ENCODE measurements around the gene ZIM2. TPM values are rescaled to one million over a fixed set of nuclear protein-coding genes. Genes with fewer than 3 reads are reported as not detected.

The ZIM2 gene
- total RNA-seq, 1 experiment from 2014 or later = not detected

DNA sequence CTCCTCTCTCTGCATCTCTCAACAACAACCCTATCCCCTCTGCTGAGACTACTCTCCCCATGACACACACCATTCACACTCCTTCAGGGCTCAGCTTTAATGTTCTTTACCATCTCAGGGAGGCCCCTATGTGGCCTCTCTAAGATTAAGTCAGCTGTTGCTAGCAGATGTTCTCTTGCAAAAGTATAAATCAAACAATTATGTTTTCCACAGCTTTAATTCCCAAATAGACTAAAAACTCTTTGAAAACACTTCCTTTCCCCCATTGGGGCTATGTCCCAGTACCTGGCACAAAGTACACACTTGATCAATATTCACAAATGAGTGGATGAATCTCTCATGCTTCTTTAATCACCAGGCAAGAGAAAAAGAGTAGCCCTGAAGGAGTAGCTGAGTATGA lies 5.1 kb downstream of the ZIM2 start (continued):
- TF ChIP-seq, protein P1, sequence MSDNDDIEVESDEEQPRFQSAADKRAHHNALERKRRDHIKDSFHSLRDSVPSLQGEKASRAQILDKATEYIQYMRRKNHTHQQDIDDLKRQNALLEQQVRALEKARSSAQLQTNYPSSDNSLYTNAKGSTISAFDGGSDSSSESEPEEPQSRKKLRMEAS (IDR thresholded peaks at IDR 0.05) = no peak
- TF ChIP-seq SRF (IDR thresholded peaks at IDR 0.05; ENCODE audit: low read depth) = no peak
- TF ChIP-seq, protein P2, sequence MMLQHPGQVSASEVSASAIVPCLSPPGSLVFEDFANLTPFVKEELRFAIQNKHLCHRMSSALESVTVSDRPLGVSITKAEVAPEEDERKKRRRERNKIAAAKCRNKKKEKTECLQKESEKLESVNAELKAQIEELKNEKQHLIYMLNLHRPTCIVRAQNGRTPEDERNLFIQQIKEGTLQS (IDR thresholded peaks at IDR 0.05) = no peak
- no peak for TF ChIP-seq SP1 (IDR thresholded peaks at IDR 0.05; ENCODE audit: low read depth)
- TF ChIP-seq FOSL1 (IDR thresholded peaks at IDR 0.05; ENCODE audit: low read depth) = no peak
- no peak for TF ChIP-seq ZNF274 (IDR thresholded peaks at IDR 0.05; ENCODE audit: low read depth, low read length)

- BruUV-seq (replicated peaks) = no TSS peak
- intact Hi-C loops (cut with micrococcal nuclease) = no loop called here
- Histone ChIP-seq H3K79me2 (ENCODE audit: insufficient read depth, low read length) (no peaks in the 10 kb centered on the region), H3K4me2 (ENCODE audit: low read length) (no peak overlapping the region), H4K20me1 (ENCODE audit: insufficient read depth) (no peaks in the 10 kb centered on the region), H3K4me1 (ENCODE audit: control insufficient read depth in 1 of 2, insufficient read depth in 2 of 2, low read length in 2 of 2) (no peaks in the 10 kb centered on the region), H3K36me3 (ENCODE audit: control insufficient read depth in 1 of 2, insufficient read depth in 2 of 2, low read length in 2 of 2) (no peaks in the 10 kb centered on the region), H3K27me3 (ENCODE audit: insufficient read depth, low read length) (no peaks in the 10 kb centered on the region), H3K27ac (ENCODE audit: low read depth, low read length) (no peak overlapping the region), H3K9me3 (ENCODE audit: control insufficient read depth in 1 of 2, insufficient read depth in 1 of 2, low read depth in 1 of 2, low read length in 2 of 2) (peaks cover 12 to 37% of the 10 kb centered on the region in 2 experiments; a peak in 2 of 4 replicates), H2AFZ (ENCODE audit: low read depth, low read length, poor library complexity, severe bottlenecking) (no peak overlapping the region), H3K4me3 (replicated peaks in 1 of 2; ENCODE audit: low read depth in 1 of 2, low read length in 2 of 2) (no peak overlapping the region), H3K9ac (ENCODE audit: low read length) (no peak overlapping the region), H3K9me2 (ENCODE audit: insufficient read depth) (no peaks in the 10 kb centered on the region)
- ATAC-seq (no peak), DNase-seq (ENCODE audit: low read depth, low spot score) (no peak)
- ChIA-PET POLR2A (no interaction called here), RAD21 (ENCODE audit: low non-redundant PET in 1 of 2, low total read pairs in 2 of 2, uncharacterized antibody in 2 of 2, unreplicated experiment in 2 of 2) (no interaction called here), CTCF (no interaction called here)
- TF ChIP-seq YY1 (IDR thresholded peaks at IDR 0.05; ENCODE audit: extremely low read depth, insufficient replicate concordance, low read depth, low read length) = no peak
- TF ChIP-seq ZNF274 (IDR thresholded peaks at IDR 0.05; ENCODE audit: low read depth, low read length) = no peak
- TF ChIP-seq SP1 (IDR thresholded peaks at IDR 0.05; ENCODE audit: low read depth) = no peak
- TF ChIP-seq EZH2 (IDR thresholded peaks at IDR 0.05) = no peak
- no peak for TF ChIP-seq ZBTB33 (IDR thresholded peaks at IDR 0.05; ENCODE audit: extremely low read depth, insufficient replicate concordance, low read length)
- no peak for TF ChIP-seq EZH2phosphoT487 (IDR thresholded peaks at IDR 0.05; ENCODE audit: borderline replicate concordance)
- TF ChIP-seq CTCF (IDR thresholded peaks at IDR 0.05 in 2 of 3, conservative IDR thresholded peaks at IDR 0.05 in 1 of 3; ENCODE audit: borderline replicate concordance in 1 of 3, insufficient read depth in 1 of 3, low read depth in 2 of 3, low read length in 2 of 3) = no peak
- TF ChIP-seq TCF7L2 (IDR thresholded peaks at IDR 0.05; ENCODE audit: borderline replicate concordance, extremely low read depth, insufficient read depth, insufficient read length) = no peak
- TF ChIP-seq POLR2AphosphoS5 (IDR thresholded peaks at IDR 0.05; ENCODE audit: low read depth, low read length) = no peak
- no peak for TF ChIP-seq POLR2A (IDR thresholded peaks at IDR 0.05; ENCODE audit: borderline replicate concordance, extremely low read depth, insufficient read depth, insufficient read length)
- no peak for TF ChIP-seq ELF1 (IDR thresholded peaks at IDR 0.05; ENCODE audit: borderline replicate concordance, low read depth)
- no peak for TF ChIP-seq FOSL1 (IDR thresholded peaks at IDR 0.05; ENCODE audit: low read depth)
- no peak for TF ChIP-seq EGR1 (IDR thresholded peaks at IDR 0.05; ENCODE audit: low read depth)
- TF ChIP-seq RAD21 (IDR thresholded peaks at IDR 0.05; ENCODE audit: low read depth) = no peak
- TF ChIP-seq, protein P1 (IDR thresholded peaks at IDR 0.05) = no peak
- TF ChIP-seq ZFX (IDR thresholded peaks at IDR 0.05) = no peak
- TF ChIP-seq CEBPB (IDR thresholded peaks at IDR 0.05; ENCODE audit: low read depth) = no peak
- TF ChIP-seq, protein P2 (IDR thresholded peaks at IDR 0.05) = no peak
Observed at GRCh38 chr19:56834564-56835375, 5.8 kb downstream of the ZIM2 start.
